CD4-positive, alpha-beta memory T cell (primary cell): ENCODE results near the gene HES3. TPM values are rescaled to one million over a fixed set of nuclear protein-coding genes. Genes with fewer than 3 reads are reported as not detected.

Source experiments
- CTCF ChIA-PET: fragments of 350-600 bp; sonication (Branson Sonifier 250); formaldehyde crosslinking; loops from one replicate; lab custom pipeline; 2021; ENCODE audit warnings: inconsistent platforms; ENCODE audit not compliant: partially characterized antibody; lab: Charles Lee
- POLR2A ChIA-PET: fragments of 350-600 bp; sonication (Branson Sonifier 250); formaldehyde crosslinking; loops from one replicate; lab custom pipeline; 2021; ENCODE audit not compliant: partially characterized antibody; lab: Charles Lee
- DNase-seq, 5 donors: peaks; one replicate each; pipeline versions ENCODE4 v3.0.0 to v3.0.0-alpha.2; 2020 to 2022; ENCODE audit warnings: mixed read lengths in 1 of 5
- H3K27ac ChIP-seq: one replicate; pipeline ENCODE4 v1.7.0; 2013; ENCODE audit warnings: low read depth, low read length
- H3K27me3 ChIP-seq: 2 replicates; pipeline ENCODE4 v1.7.0; 2013; ENCODE audit warnings: mild to moderate bottlenecking, low read length, moderate library complexity; ENCODE audit not compliant: insufficient read depth
- H3K36me3 ChIP-seq: 2 replicates; pipeline ENCODE4 v1.7.0; 2013; ENCODE audit warnings: mild to moderate bottlenecking, low read length, moderate library complexity; ENCODE audit not compliant: insufficient read depth
- H3K4me1 ChIP-seq: 2 replicates; pipeline ENCODE4 v1.7.0; 2013; ENCODE audit warnings: mild to moderate bottlenecking, low read length, moderate library complexity; ENCODE audit not compliant: insufficient read depth
- H3K4me3 ChIP-seq, 2 donors: one replicate each; pipeline ENCODE4 v1.7.0; 2013; ENCODE audit warnings: low read length in 2 of 2, mild to moderate bottlenecking in 1 of 2
- H3K9me3 ChIP-seq, 2 donors: one replicate each; pipeline ENCODE4 v1.7.0; 2013; ENCODE audit warnings: low read length in 2 of 2, control low read depth in 1 of 2; ENCODE audit not compliant: control insufficient read depth in 1 of 2
- H3K27ac Mint-ChIP-seq, 7 donors: one replicate each; pipeline ENCODE4 v1.8.0; 2020 to 2021; ENCODE audit warnings: mixed read lengths in 7 of 7, mild to moderate bottlenecking in 6 of 7, inconsistent platforms in 3 of 7, moderate library complexity in 3 of 7
- H3K27me3 Mint-ChIP-seq, 2 donors: one replicate each; pipeline ENCODE4 v1.8.0; 2020 to 2021; ENCODE audit warnings: mixed read lengths in 2 of 2
- H3K36me3 Mint-ChIP-seq, 2 donors: one replicate each; pipeline ENCODE4 v1.8.0; 2020 to 2021; ENCODE audit warnings: mixed read lengths in 2 of 2, inconsistent platforms in 1 of 2, mild to moderate bottlenecking in 1 of 2
- H3K4me1 Mint-ChIP-seq, 4 donors: one replicate each; pipeline ENCODE4 v1.8.0; 2020 to 2021; ENCODE audit warnings: mixed read lengths in 4 of 4, mild to moderate bottlenecking in 1 of 4
- H3K4me3 Mint-ChIP-seq, 8 donors: one replicate each; pipeline ENCODE4 v1.8.0; 2020 to 2021; ENCODE audit warnings: mixed read lengths in 8 of 8, mild to moderate bottlenecking in 7 of 8, moderate library complexity in 6 of 8, inconsistent platforms in 3 of 8
- H3K9me3 Mint-ChIP-seq, 8 donors: one replicate each; pipeline ENCODE4 v1.8.0; 2020 to 2021; ENCODE audit warnings: mixed read lengths in 8 of 8, mild to moderate bottlenecking in 5 of 8, inconsistent platforms in 3 of 8, moderate library complexity in 1 of 8
- intact Hi-C: fragments of 100-400 bp; cut with micrococcal nuclease; formaldehyde crosslinking; loops from one replicate; pipeline ENCODE4 v1.15.1; 2023
- polyA plus RNA-seq, 2 donors: library from polyadenylated mRNA; unstranded; fragments of 300-500 nt; fragmentation: Illumina TruSeq; gene quantifications; one replicate each; pipeline ENCODE4 v1.2.3, GENCODE V29; 2021
- total RNA-seq, 2 experiments: library from RNA; stranded (reverse); gene quantifications; one replicate each; pipeline ENCODE4 v1.2.3, GENCODE V29; 2021

The HES3 gene
- total and polyA plus RNA-seq, 4 experiments from 2014 or later = not detected

- CTCF ChIA-PET = no interaction called here
- H3K27ac Mint-ChIP-seq = peak within 1 kb of the TSS in 3 of 7 donors; percentile 32 to 59 (median 36)
- POLR2A ChIA-PET = no interaction called here
Measured at GRCh38 chr1:6260961-6261614, 17.1 kb downstream of the HES3 start, which contains the start of gene GPR153. GPR153 (minus strand) TSS chr1:6261098; CDS start chr1:6254905, 6,193 bp downstream.

GRCh38 chr1:6261615-6261995, 17.6 kb downstream of the HES3 start:
- intact Hi-C loops = no loop called here
- ChIA-PET CTCF (no interaction called here), POLR2A (no interaction called here)

More at GRCh38 chr1:6260961-6261614, 17.1 kb downstream of the HES3 start, which contains the start of gene GPR153:
- peak within 1 kb of the TSS in 1 of 2 donors; percentile 19 for H3K4me3 ChIP-seq
- Mint-ChIP-seq H3K27me3 (peaks cover 3 to 6% of the 10 kb centered on the region in 2 donors), H3K4me1 (peaks cover 0 to 13% (median 0%) of the 10 kb centered on the region in 4 donors), H3K9me3 (no peaks in the 10 kb centered on the region), H3K36me3 (no peaks in the 10 kb centered on the region), H3K4me3 (peak within 1 kb of the TSS; percentile 59 to 76 (median 72))
- H3K27me3 ChIP-seq = no peaks in the 10 kb centered on the region
- H3K27ac ChIP-seq = no peak within 1 kb of the TSS
- H3K4me1 ChIP-seq = peaks cover 16% of the 10 kb centered on the region
- intact Hi-C loops = no loop called here
- no peaks in the 10 kb centered on the region for H3K36me3 ChIP-seq
- peak in 2 of 5 donors; percentile 20 to 26 for DNase-seq
- H3K9me3 ChIP-seq = no peaks in the 10 kb centered on the region

GRCh38 chr1:6262555-6263420, 18.8 kb downstream of the HES3 start:
- intact Hi-C loops = no loop called here
- POLR2A ChIA-PET = interaction anchor here (1.0 kb wide), 1 partner anchor 324 kb away, joined by 3 read pairs; no protein-coding TSS in a partner anchor
- no peaks in the 10 kb centered on the region for H3K27me3 ChIP-seq
- Mint-ChIP-seq H3K4me3 (no peak overlapping the region), H3K4me1 (peaks cover 0 to 13% (median 0%) of the 10 kb centered on the region in 4 donors), H3K9me3 (peaks cover 0 to 2% (median 0%) of the 10 kb centered on the region in 8 donors), H3K27me3 (peaks cover 3 to 6% of the 10 kb centered on the region in 2 donors), H3K36me3 (no peaks in the 10 kb centered on the region), H3K27ac (no peak overlapping the region)
- no peaks in the 10 kb centered on the region for H3K9me3 ChIP-seq
- no peak overlapping the region for H3K27ac ChIP-seq
- no peak for DNase-seq
- CTCF ChIA-PET = no interaction called here
- H3K4me3 ChIP-seq = no peak overlapping the region
- H3K36me3 ChIP-seq = no peaks in the 10 kb centered on the region
- peaks cover 16% of the 10 kb centered on the region for H3K4me1 ChIP-seq

More at GRCh38 chr1:6261615-6261995, 17.6 kb downstream of the HES3 start:
- peak overlapping the region in 1 of 7 donors; percentile 32 for H3K27ac Mint-ChIP-seq
- H3K4me1 Mint-ChIP-seq = peaks cover 0 to 13% (median 0%) of the 10 kb centered on the region in 4 donors
- Histone ChIP-seq H3K27me3 (no peaks in the 10 kb centered on the region), H3K27ac (no peak overlapping the region), H3K9me3 (no peaks in the 10 kb centered on the region), H3K4me1 (peaks cover 16% of the 10 kb centered on the region), H3K4me3 (no peak overlapping the region), H3K36me3 (no peaks in the 10 kb centered on the region)
- no peak for DNase-seq
- no peaks in the 10 kb centered on the region for H3K36me3 Mint-ChIP-seq
- no peaks in the 10 kb centered on the region for H3K9me3 Mint-ChIP-seq
- peak overlapping the region; percentile 59 to 76 (median 72) for H3K4me3 Mint-ChIP-seq
- H3K27me3 Mint-ChIP-seq = peaks cover 3 to 6% of the 10 kb centered on the region in 2 donors

- Histone ChIP-seq H3K9me3 (no peaks in the 10 kb centered on the region), H3K27me3 (no peaks in the 10 kb centered on the region), H3K4me1 (peaks cover 16% of the 10 kb centered on the region), H3K4me3 (no peak overlapping the region), H3K36me3 (no peaks in the 10 kb centered on the region), H3K27ac (no peak overlapping the region)
- CTCF ChIA-PET = interaction anchor here (2.9 kb wide), 1 partner anchor 17 kb away, joined by 10 read pairs; no protein-coding TSS in a partner anchor
- no peaks in the 10 kb centered on the region for H3K36me3 Mint-ChIP-seq
- H3K4me1 Mint-ChIP-seq = peaks cover 0 to 13% (median 0%) of the 10 kb centered on the region in 4 donors
- DNase-seq = no peak
- POLR2A ChIA-PET = no interaction called here
- H3K27me3 Mint-ChIP-seq = peaks cover 3 to 6% of the 10 kb centered on the region in 2 donors
- intact Hi-C loops = no loop called here
- H3K27ac Mint-ChIP-seq = no peak overlapping the region
- peak overlapping the region in 1 of 8 donors; percentile 20 for H3K4me3 Mint-ChIP-seq
- H3K9me3 Mint-ChIP-seq = peaks cover 0 to 2% (median 0%) of the 10 kb centered on the region in 8 donors
Measured at GRCh38 chr1:6263716-6264115, 19.7 kb downstream of the HES3 start.

GRCh38 chr1:6265151-6265550, 21.2 kb downstream of the HES3 start:
- no peak overlapping the region for H3K4me3 Mint-ChIP-seq

GRCh38 chr1:6266641-6267040, 22.7 kb downstream of the HES3 start:
- no peaks in the 10 kb centered on the region for H3K9me3 ChIP-seq
- Mint-ChIP-seq H3K4me3 (no peak overlapping the region), H3K27ac (no peak overlapping the region), H3K27me3 (peaks cover 1 to 3% of the 10 kb centered on the region in 2 donors), H3K9me3 (peaks cover 0 to 2% (median 0%) of the 10 kb centered on the region in 8 donors), H3K4me1 (peaks cover 0 to 3% (median 0%) of the 10 kb centered on the region in 4 donors), H3K36me3 (no peaks in the 10 kb centered on the region)
- H3K4me1 ChIP-seq = peaks cover 3% of the 10 kb centered on the region
- intact Hi-C loops = no loop called here
- no peak overlapping the region for H3K4me3 ChIP-seq
- no peaks in the 10 kb centered on the region for H3K36me3 ChIP-seq
- no peak for DNase-seq
- CTCF ChIA-PET = interaction anchor here (2.9 kb wide), 1 partner anchor 20 kb away, joined by 10 read pairs; no protein-coding TSS in a partner anchor
- POLR2A ChIA-PET = no interaction called here
- H3K27ac ChIP-seq = no peak overlapping the region
- no peaks in the 10 kb centered on the region for H3K27me3 ChIP-seq

More at GRCh38 chr1:6265151-6265550, 21.2 kb downstream of the HES3 start:
- H3K27me3 ChIP-seq = no peaks in the 10 kb centered on the region
- H3K4me1 Mint-ChIP-seq = peaks cover 0 to 7% (median 0%) of the 10 kb centered on the region in 4 donors
- H3K4me3 ChIP-seq = no peak overlapping the region
- H3K27ac Mint-ChIP-seq = no peak overlapping the region
- intact Hi-C loops = no loop called here
- no peaks in the 10 kb centered on the region for H3K36me3 Mint-ChIP-seq
- POLR2A ChIA-PET = no interaction called here
- CTCF ChIA-PET = interaction anchor here (2.9 kb wide), 1 partner anchor 19 kb away, joined by 10 read pairs; no protein-coding TSS in a partner anchor
- H3K36me3 ChIP-seq = no peaks in the 10 kb centered on the region
- H3K27ac ChIP-seq = no peak overlapping the region
- H3K9me3 ChIP-seq = no peaks in the 10 kb centered on the region
- peaks cover 8% of the 10 kb centered on the region for H3K4me1 ChIP-seq
- peaks cover 1 to 3% of the 10 kb centered on the region in 2 donors for H3K27me3 Mint-ChIP-seq
- peaks cover 0 to 2% (median 0%) of the 10 kb centered on the region in 8 donors for H3K9me3 Mint-ChIP-seq
- no peak for DNase-seq
